ENCODE measurements around the gene TNS1.

The TNS1 gene

DNA sequence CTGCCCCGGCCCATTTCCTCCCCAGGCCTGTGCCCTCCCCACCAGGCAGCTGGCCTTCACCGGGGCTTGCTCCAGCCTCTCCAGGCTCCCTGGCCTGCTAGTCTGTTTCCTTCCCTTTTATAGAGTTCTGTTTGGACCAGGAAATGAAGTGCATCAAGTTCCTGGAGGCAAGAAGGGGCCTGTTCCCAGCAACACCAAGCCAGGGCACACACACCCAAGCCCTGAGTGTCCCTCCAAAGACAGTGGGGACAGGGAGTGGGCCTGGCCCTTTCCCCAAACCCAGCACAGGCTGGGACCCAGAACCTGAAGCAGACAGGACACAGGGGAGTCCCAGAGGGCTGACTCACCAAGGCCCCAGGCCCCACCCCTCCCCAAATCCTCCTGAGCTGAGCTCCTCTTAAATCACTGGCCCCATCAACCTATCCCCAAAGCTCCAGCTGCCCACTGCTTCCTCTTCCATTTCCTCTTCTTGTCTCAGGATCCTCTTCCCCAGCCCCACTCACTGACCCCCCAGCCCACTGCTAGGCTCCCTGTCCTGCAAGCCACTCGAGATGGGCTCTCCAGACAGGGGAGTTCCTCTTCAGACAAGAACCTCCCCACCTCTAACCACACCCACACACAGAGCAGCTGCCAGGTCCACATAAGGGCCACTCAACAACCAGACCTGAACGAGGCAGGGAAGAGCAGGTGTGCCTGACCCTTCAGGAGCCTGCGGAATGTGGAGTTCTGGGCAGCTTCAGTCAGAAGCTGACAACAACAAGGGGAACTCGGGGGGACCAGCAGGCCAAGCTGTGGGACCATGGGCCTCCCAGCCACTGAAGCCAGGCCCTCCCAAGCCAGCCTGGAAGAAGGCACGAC, 74.2 kb downstream of the TNS1 start:
- DNase-seq: no peak

GRCh38 chr2:217927601-217928323, 75.0 kb downstream of the TNS1 start:
- DNase-seq: no peak

GRCh38 chr2:217926801-217927200, 76.0 kb downstream of the TNS1 start:
- DNase-seq: no peak

DNA sequence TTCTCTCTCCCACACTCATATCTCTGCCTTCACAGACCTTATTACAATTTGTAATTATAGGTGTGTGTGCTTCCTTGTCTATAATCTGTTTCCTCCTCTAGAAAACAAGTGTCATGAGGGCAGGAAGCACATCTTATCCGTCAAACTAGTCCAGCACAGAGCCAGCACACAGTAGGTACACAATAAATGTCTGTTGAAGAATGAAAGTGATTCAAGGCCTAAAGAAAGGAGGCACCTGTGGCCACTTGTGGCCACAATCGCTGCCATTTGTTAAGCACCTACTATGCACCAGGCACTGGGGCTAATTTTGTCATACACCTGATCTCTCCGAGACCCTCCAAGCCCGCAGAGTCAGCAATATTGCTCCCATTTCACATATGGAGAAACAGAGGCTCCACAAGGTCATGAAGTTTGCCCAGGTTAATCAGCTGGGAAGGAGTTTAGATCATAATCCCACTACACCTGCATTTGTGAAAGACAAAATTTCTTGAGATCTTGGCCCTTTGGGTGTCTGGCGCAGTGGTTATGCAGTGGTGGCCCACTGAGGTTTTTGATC, 78.4 kb downstream of the TNS1 start:
- no peak for DNase-seq

DNA sequence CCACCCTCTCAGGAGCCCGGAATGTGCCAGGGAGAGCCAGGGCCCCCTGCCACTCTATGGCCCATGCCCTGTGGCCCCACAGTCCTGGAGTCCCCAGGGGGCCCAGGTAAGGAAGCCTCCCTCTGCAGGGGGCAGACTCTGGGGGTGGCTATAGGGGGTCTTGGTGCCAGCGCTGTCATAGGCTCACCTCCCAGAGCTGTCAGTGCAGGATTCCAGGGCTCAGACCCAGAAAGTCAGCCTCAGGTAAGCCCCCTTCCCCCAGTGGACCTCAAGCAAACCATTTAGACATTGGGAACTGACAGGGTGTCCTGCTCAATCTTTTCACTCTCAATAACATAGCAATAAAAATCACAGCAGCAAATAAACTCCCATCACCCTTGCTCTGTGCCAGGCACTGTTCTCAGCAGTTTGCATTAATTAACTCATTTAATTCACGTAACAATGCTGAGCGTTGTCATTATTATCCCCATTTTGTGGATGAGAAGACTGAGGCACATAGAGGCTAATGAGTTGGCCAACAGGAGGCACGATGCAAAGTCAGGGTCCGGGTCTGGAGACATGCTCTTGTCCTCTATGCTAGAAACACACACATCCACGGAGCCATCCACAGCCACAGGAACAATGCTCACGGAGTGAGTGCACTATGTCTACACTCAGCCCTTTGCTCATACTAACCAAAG, 79.6 kb downstream of the TNS1 start:
- DNase-seq: no peak

GRCh38 chr2:217922101-217923006, 80.4 kb downstream of the TNS1 start:
- no peak for DNase-seq

- no peak for DNase-seq
These were observed 81.8 kb downstream of the TNS1 start for GRCh38 chr2:217920879-217921603.

- no peak for DNase-seq
These were observed 82.9 kb downstream of the TNS1 start for GRCh38 chr2:217919781-217920351.

DNA sequence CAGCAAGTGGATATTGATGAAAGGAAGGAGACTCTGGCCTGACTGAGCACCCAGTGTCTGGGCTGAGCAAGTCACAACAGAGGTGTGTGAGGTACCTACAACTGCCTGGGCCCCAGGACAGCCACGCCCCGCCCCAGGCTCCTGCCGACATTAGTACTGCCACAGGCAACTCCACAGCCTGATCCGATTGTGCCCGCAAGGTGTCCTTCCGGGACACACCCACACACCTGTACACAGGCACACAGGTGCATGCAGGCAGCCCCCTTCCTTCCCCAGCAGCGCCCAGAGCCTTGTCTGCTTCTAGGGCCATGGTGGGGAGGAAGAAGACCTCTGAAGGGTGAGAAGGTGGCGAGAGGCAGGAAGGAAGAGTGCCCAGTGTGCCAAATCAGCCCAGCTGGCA, 83.6 kb downstream of the TNS1 start:
- DNase-seq: no peak

GRCh38 chr2:217918308-217919024, 84.3 kb downstream of the TNS1 start:
- DNase-seq: no peak

DNA sequence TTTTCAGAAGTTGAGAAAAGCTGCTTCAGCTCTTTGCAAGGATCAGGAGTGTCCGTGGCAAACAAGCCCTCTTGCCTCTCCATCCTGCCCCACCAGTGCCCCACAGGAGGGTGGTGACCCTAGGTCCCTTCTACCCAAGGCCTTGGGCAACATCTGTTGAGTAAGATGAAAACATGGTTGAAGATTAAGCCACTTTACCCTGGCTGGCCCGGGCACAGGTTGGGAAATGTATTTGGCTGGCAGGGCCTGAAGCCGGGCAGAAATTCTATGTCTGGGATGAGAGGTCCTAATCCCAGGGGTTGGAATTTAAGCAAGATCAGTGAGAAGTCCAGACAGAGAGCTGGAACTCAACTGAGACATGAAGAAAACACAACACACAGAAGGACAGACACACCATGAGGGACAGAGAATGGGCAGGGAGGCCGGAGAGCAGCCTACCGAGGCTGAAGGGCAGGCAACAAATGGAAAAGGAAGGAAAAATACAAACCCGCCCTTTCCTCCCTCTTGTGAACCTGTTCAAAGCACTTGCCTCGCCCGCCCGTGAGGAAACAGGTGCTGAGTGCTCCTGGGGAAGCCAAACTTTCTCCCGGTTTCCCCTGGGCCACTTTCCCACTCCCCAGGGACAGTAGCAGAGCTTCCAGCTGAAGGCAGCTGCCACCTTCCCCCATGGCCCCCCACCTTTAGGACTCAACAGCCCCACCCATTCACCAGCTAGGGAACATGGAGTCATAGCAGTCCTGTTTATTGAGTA, 86.1 kb downstream of the TNS1 start:
- no peak for DNase-seq

DNA sequence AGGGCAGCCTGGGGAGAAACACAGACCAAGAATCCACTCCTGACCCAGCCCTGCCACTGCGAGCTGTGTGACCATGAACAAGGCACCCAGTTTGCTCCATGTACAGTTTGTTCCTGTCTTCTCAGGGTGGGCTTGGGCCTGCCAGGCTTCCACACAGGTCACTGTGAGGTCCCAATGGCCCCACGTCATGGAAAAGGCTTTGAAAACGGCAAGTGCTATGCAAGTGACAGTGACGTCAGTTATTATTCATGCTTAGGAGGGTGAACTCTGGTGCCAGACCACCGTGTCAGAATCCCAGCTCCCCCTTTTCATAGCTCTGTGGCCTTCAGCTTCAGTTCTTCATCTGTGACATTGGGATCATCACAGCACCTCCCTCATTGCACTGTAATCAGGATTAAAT, 87.1 kb downstream of the TNS1 start:
- no peak for DNase-seq

DNA sequence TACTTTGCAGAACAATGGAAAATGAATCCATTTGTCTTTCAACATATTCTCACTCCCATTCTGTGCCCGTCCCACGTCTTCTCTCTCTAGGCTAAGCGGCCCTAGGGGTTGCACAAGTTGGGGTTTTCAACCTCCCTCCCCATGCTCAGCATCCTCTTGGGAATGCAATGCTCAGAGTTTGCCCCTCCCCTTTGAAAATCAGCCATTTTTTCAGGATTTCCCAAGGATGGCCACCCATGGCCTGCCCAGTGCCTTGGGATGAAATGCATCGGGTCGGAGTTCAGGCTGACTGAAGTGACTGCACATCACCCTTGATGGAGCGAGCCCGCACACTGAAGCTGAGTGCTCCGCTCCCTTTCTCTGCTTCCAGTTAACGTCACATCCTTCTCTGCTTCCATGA, 87.9 kb downstream of the TNS1 start:
- no peak for DNase-seq

DNA sequence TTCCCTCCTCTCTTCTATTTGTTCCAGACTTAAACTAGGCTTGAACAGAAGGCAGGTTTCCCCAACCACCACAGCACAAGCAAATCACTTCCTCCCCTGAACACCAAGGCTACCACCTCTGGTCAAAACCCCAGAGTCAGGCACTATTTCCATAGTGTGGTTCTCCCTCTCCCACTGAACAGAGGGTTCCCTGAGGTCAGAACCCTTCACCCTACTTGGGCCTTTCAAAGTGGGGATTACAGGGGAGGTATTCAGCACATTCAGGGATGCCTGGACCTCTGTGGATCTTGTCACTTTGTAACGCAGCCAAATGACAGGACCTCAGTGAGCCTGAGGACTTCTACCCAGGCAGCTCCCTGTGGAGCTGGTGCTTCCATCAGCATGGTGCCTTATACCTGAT, 88.7 kb downstream of the TNS1 start:
- no peak for DNase-seq

DNA sequence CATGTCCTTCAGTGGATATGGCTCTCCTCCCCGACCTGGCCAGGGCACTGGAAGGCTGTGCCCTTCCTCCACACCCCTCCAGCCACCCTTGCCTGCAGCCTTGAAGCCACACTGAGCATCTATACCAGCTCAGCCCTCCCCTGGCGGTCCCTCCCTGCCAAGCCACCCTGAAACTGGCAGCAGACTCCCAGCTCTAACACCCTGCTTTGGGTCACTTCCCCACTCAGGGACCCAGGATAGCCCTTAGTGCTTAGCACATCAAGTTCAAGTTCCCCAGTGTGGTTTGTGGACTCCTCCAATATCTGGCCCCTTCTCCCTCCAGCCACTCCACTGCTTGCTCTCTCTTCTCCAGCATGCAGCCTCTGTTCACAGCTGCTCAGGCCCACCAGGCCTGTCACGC, 89.4 kb downstream of the TNS1 start:
- DNase-seq: no peak

DNA sequence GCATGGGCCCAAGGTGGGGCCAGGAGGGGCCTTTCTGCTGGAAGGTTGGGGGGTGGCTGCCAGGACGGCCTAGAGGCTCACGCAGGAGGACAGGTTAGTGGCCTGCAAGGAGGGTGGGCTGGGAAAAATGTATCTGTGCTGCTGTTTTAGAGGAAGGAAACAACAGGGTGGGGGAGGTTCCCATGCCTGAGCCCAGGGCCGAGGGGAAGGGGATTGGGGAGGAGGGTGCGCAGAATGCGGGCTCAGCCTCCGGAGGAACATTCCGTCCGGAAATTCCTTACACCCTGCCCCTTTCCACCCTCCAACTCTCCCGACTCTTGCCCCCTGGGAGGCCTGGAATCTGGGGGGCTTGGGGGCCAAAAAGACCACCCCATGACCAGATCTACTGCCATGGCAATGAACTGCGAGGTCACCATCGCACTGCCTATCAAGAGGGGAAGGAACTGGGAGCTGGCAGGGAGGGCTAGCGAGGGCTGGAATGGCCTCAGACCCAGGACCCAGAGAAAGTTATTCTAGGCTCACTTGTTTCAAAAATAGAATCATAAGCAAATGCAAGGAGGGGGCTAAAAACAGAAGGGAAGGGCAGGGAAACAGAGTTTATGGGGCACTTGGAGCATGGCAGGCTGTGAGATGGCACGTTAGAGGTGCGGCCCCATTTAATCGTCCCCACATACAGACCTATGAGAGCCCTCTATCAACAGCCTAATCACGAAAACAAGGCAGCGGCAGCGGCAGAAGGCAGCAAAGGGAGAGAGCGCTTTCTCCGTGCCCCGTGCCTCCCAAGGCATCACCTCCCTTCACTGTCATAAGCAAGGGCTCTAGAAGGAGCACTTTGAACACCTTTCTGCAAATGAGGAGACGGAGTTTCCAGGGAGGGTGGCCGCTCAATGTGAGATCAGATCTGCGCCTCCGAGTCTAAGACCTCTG, 90.4 kb downstream of the TNS1 start:
- no peak for DNase-seq

GRCh38 chr2:217911283-217912097, 91.3 kb downstream of the TNS1 start:
- no peak for DNase-seq

DNA sequence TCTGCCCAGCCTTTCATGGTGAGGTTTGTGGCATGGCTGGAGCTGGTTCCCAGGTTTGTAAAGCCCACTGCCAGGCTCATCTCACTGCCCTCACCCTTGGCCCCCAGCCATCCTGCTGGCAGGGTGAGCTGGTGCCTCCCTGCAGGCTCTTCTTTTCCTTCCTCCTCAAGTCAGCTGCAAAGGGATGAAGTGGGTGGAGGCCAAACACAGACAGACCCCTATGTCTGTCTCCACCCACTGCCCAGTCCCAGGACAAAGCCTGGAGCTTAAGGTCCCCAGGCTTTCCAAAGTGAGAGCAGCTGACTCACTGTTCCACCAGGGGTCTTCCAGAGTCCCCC, 92.0 kb downstream of the TNS1 start:
- no peak for DNase-seq
